Endothelial cell of umbilical vein (primary cell): ENCODE data around the gene ARHGEF28.

Experiments
- EZH2 ChIP-seq: IDR thresholded peaks from 2 replicates; pipeline ENCODE4 v1.6.1; 2012; ENCODE audit warnings: borderline replicate concordance, low read depth, mild to moderate bottlenecking, moderate library complexity, low read length, inconsistent platforms; ENCODE audit not compliant: severe bottlenecking
- JUN ChIP-seq: IDR thresholded peaks from 2 replicates; pipeline ENCODE4 v1.6.1; 2011; ENCODE audit warnings: borderline replicate concordance, low read depth; ENCODE audit not compliant: insufficient read length, insufficient read depth
- MYC ChIP-seq: IDR thresholded peaks from one replicate; pipeline ENCODE4 v1.6.1; 2011; ENCODE audit warnings: mild to moderate bottlenecking, low read depth, low read length
- POLR2A ChIP-seq: IDR thresholded peaks from 2 replicates; pipeline ENCODE4 v1.6.1; 2012; ENCODE audit warnings: low read depth, mild to moderate bottlenecking, control low read depth, low read length
- TF ChIP-seq, protein P1 (sequence below): IDR thresholded peaks from 2 replicates; pipeline ENCODE4 v1.6.1; 2011; ENCODE audit not compliant: insufficient read depth, insufficient read length
- TF ChIP-seq, protein P2 (sequence below), 2 donors: IDR thresholded peaks; 1 replicate in 1 of 2; 2 replicates in 1 of 2; pipeline ENCODE4 v1.5.1; 2011; ENCODE audit warnings: low read length in 2 of 2, mild to moderate bottlenecking in 2 of 2, moderate library complexity in 2 of 2, control low read depth in 1 of 2, inconsistent platforms in 1 of 2, low read depth in 1 of 2; ENCODE audit not compliant: insufficient read depth in 1 of 2; ENCODE audit errors: extremely low read depth in 1 of 2

DNA sequence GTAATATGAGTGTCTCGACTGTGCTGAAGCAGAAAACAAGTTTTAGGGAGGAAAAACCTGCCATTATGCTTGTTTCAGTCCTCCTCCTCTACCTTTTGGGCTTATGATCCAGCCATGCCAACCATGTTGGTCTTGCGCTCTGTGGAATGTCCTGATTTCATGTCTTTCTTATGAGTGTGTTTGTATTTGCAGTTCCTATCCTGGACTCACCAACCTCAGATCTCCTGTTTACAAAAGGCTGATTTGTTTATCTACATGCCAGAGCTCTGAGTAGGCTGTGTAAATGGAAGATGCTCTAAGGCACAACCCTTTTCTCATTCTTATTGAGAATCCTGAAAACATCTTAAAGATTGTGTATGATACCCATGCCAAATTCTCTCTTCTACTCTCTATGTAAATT is 138.6 kb downstream of the ARHGEF28 start:
- TF ChIP-seq, protein P1, sequence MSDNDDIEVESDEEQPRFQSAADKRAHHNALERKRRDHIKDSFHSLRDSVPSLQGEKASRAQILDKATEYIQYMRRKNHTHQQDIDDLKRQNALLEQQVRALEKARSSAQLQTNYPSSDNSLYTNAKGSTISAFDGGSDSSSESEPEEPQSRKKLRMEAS: no peak
- peak; percentile 28 for TF ChIP-seq POLR2A
- TF ChIP-seq EZH2: no peak
- no peak for TF ChIP-seq MYC
- TF ChIP-seq, protein P2, sequence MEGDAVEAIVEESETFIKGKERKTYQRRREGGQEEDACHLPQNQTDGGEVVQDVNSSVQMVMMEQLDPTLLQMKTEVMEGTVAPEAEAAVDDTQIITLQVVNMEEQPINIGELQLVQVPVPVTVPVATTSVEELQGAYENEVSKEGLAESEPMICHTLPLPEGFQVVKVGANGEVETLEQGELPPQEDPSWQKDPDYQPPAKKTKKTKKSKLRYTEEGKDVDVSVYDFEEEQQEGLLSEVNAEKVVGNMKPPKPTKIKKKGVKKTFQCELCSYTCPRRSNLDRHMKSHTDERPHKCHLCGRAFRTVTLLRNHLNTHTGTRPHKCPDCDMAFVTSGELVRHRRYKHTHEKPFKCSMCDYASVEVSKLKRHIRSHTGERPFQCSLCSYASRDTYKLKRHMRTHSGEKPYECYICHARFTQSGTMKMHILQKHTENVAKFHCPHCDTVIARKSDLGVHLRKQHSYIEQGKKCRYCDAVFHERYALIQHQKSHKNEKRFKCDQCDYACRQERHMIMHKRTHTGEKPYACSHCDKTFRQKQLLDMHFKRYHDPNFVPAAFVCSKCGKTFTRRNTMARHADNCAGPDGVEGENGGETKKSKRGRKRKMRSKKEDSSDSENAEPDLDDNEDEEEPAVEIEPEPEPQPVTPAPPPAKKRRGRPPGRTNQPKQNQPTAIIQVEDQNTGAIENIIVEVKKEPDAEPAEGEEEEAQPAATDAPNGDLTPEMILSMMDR (IDR thresholded peaks at IDR 0.05; ENCODE audit: extremely low read depth in 1 of 2, insufficient read depth in 1 of 2, low read depth in 1 of 2, low read length in 2 of 2): no peak
- peak; percentile 34 for TF ChIP-seq JUN
